Pancreas (tissue), 10 donors: ENCODE measurements around the gene RGS3. TPM values are rescaled to one million over a fixed set of nuclear protein-coding genes. Genes with fewer than 3 reads are reported as not detected.

Experiments used
- ATAC-seq, 4 donors: fragments of 200-7000 bp; cut with Tn5 transposase; one replicate each; pipeline versions ENCODE4 v1.8.0 to v1.9.1; 2020; ENCODE audit warnings: mild to moderate bottlenecking in 4 of 4, moderate library complexity in 4 of 4
- DNase-seq, 6 donors: peaks; one replicate each; pipeline ENCODE4 v3.0.0-alpha.2; 2020
- FAIRE-seq: peaks from 2 replicates; lab custom pipeline; 2012; peaks lifted over from hg19 to GRCh38; lab: Jason Lieb, UNC
- H3K27ac ChIP-seq, 4 donors: fragments of 200-600 bp; sonication (generic); 1 replicate in 3 of 4; 2 replicates in 1 of 4; pipeline versions ENCODE4 v1.5.0 to v1.8.0; 2020
- H3K27me3 ChIP-seq, 4 donors: fragments of 200-600 bp; one replicate each; pipeline ENCODE4 v1.8.0; 2021
- H3K36me3 ChIP-seq, 3 donors: fragments of 200-600 bp; sonication (generic) in 1 of 3; one replicate each; pipeline versions ENCODE4 v1.5.0 to v1.8.0; 2020 to 2021
- H3K4me1 ChIP-seq, 3 donors: fragments of 200-600 bp; one replicate each; pipeline ENCODE4 v1.8.0; 2021
- H3K4me3 ChIP-seq, 4 donors: fragments of 200-600 bp; sonication (generic) in 2 of 4; one replicate each; pipeline versions ENCODE4 v1.5.0 to v1.8.0; 2020 to 2021
- H3K9me3 ChIP-seq, 4 donors: fragments of 200-600 bp; one replicate each; pipeline ENCODE4 v1.8.0; 2021
- CTCF ChIP-seq, 4 donors: fragments of 200-600 bp; sonication (generic) in 3 of 4; IDR thresholded peaks; one replicate each; pipeline versions ENCODE4 v1.5.0 to v1.8.0; 2021; ENCODE audit warnings: antibody characterized with exemption in 4 of 4
- whole genome bisulfite sequencing, 2 donors: extraction: QIAGEN DNeasy Blood & Tissue Kit; methylation state at CpG; one replicate each; pipeline ENCODE4 v1.1.7; 2013; 5-methylcytosine and 5-hydroxymethylcytosine counted together
- intact Hi-C, 3 donors: fragments of 100-400 bp; cut with DNase I; formaldehyde crosslinking; loops; one replicate each; pipeline versions ENCODE4 v1.11.1 to v1.14.2; 2022
- polyA plus RNA-seq, 2 donors: library from polyadenylated mRNA; stranded (reverse); fragments of 200-250 nt; gene quantifications; one replicate each; pipeline ENCODE4 v1.2.3, GENCODE V29; 2013
- total RNA-seq, 6 donors: library from RNA; stranded (reverse); fragmentation: NEBNext Ultra II Directional in 4 of 6; extraction: Animal tissue kit (Norgen Biotek cat#: 25700) in 4 of 6; gene quantifications; one replicate each; pipeline versions ENCODE4 v1.2.1 to v1.2.4, GENCODE V29; 2021 to 2023
- donor health status: healthy with polysubstance abuse.
- donor health status: DM: no; HTN: no; CAD: no; lungs with moderate emphysema.
- donor health status: DM: no; HTN: no; CAD: no.
- donor health status: control.
- donor health status: control.
- donor health status: Bipolar disorder and iron deficiency.
- donor health status: DM: yes; HTN: yes; CAD: no.
- donor health status: DM: no; HTN: no; CAD: no.
- donor health status: DM: no; HTN: no; CAD: no.
- donor health status: DM: yes; HTN: yes; CAD: no.

RGS3 gene
- total and polyA plus RNA-seq, 8 donors, result 18.3 to 55.3 (median 32.6) TPM

DNA sequence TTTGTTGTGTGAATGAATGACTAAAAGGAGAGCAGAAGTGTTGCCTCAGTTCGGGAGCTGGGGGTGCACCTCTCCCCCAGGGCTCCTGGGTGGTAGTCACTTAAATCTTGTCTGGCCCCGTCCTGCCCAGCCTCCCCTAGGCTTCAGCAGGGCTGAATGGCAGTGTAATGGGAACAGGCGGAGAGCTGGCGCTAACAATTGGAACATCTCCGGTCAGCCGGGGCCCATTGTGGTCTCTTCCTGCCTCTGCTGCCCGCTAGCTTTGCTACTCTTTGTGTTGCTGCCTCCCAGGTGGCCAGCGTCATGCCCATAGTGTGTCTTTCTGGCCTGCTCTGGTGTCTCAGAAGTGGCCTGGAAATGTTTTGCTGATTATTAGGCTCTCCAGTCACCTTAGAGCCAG, 62.3 kb downstream of the RGS3 start:
- TF ChIP-seq CTCF (IDR thresholded peaks at IDR 0.05), result no peak
- Histone ChIP-seq H3K4me1 (peaks cover 0 to 3% (median 0%) of the 10 kb centered on the region in 3 donors), H3K36me3 (peaks cover 0 to 29% (median 0%) of the 10 kb centered on the region in 3 donors), H3K27me3 (no peaks in the 10 kb centered on the region), H3K9me3 (no peaks in the 10 kb centered on the region), H3K4me3 (no peak overlapping the region), H3K27ac (no peak overlapping the region)
- DNase-seq (no peak), ATAC-seq (no peak), FAIRE-seq (no peak)
- intact Hi-C loops, result no loop called here
- WGBS, 2 donors, result 90 to 95% methylated on average over 8 of the region's 8 CpGs

DNA sequence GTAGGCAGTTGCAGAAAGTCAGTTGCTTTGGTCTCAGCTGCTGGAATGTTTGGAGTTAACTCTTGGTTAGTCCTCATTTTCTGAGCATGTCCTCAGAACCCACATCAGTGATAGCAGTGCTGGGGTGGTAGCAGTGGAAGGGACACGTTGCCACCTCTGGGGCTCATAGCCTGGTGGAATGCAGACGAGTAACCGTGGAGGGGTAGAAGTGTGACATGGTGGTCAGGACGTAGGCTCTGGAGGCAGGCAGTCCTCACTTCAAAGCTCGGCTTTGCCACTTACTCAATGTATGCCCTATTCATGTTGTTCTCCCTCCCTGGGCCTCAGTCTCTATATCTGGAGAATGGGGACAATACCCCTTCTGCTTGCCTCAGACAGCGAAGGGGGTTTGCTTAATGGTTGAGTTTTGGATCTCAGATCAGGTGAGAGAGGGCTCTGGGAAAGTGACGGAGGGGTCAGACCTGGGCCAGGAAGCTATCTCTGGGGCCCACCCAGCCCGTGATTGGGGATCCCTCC, 62.8 kb downstream of the RGS3 start:
- ATAC-seq (no peak), DNase-seq (no peak), FAIRE-seq (no peak)
- no peaks in the 10 kb centered on the region for H3K9me3 ChIP-seq
- no peak overlapping the region for H3K4me3 ChIP-seq
- WGBS, 2 donors, result 93 to 95% methylated on average over 8 of the region's 8 CpGs
- no peak overlapping the region for H3K27ac ChIP-seq
- H3K36me3 ChIP-seq, result peaks cover 0 to 29% (median 0%) of the 10 kb centered on the region in 3 donors
- no peaks in the 10 kb centered on the region for H3K4me1 ChIP-seq
- TF ChIP-seq CTCF (IDR thresholded peaks at IDR 0.05), result no peak
- H3K27me3 ChIP-seq, result no peaks in the 10 kb centered on the region
- intact Hi-C loops, result no loop called here

- 92% methylated on average over 4 of the region's 4 CpGs for WGBS, 2 donors
- H3K4me3 ChIP-seq, result no peak overlapping the region
- peaks cover 0 to 29% (median 0%) of the 10 kb centered on the region in 3 donors for H3K36me3 ChIP-seq
- no peak for DNase-seq
- intact Hi-C loops, result no loop called here
- no peak for ATAC-seq
- no peak for TF ChIP-seq CTCF (IDR thresholded peaks at IDR 0.05)
- H3K27ac ChIP-seq, result no peak overlapping the region
- H3K27me3 ChIP-seq, result no peaks in the 10 kb centered on the region
- no peaks in the 10 kb centered on the region for H3K9me3 ChIP-seq
- FAIRE-seq, result no peak
- no peaks in the 10 kb centered on the region for H3K4me1 ChIP-seq
Observed at GRCh38 chr9:113526841-113527240, 63.3 kb downstream of the RGS3 start.

- no peaks in the 10 kb centered on the region for H3K27me3 ChIP-seq
- peak in 3 of 4 donors; percentile 36 to 47 (median 44) for ATAC-seq
- intact Hi-C loops, result no loop called here
- TF ChIP-seq CTCF (IDR thresholded peaks at IDR 0.05), result no peak
- no peak overlapping the region for H3K27ac ChIP-seq
- H3K4me1 ChIP-seq, result no peaks in the 10 kb centered on the region
- H3K9me3 ChIP-seq, result no peaks in the 10 kb centered on the region
- H3K4me3 ChIP-seq, result no peak overlapping the region
- WGBS, 2 donors, result 89% methylated on average over 6 of the region's 6 CpGs
- H3K36me3 ChIP-seq, result peaks cover 0 to 24% (median 0%) of the 10 kb centered on the region in 3 donors
- FAIRE-seq, result no peak
- no peak for DNase-seq
Observed at GRCh38 chr9:113528088-113528487, 64.6 kb downstream of the RGS3 start.

GRCh38 chr9:113528811-113529210, 65.3 kb downstream of the RGS3 start:
- no peak for DNase-seq
- ATAC-seq, result no peak
- Histone ChIP-seq H3K9me3 (no peaks in the 10 kb centered on the region), H3K4me1 (no peaks in the 10 kb centered on the region), H3K27me3 (no peaks in the 10 kb centered on the region), H3K27ac (no peak overlapping the region), H3K36me3 (peaks cover 0 to 20% (median 0%) of the 10 kb centered on the region in 3 donors), H3K4me3 (no peak overlapping the region)
- no peak for TF ChIP-seq CTCF (IDR thresholded peaks at IDR 0.05)
- no peak for FAIRE-seq
- 97 to 99% methylated on average over 2 of the region's 2 CpGs for WGBS, 2 donors
- intact Hi-C loops, result no loop called here
